SK-N-SH treated with all-trans-retinoic acid at 6 μM for 48 hours (cell line): Measurements from ENCODE around the gene TMEM37.

Experiments used
- ATAC-seq: fragments of 200-7000 bp; cut with Tn5 transposase; 3 replicates; pipeline ENCODE4 v1.9.1; 2020; ENCODE audit warnings: mild to moderate bottlenecking, moderate library complexity
- ARNTL ChIP-seq: fragments of 450-650 bp; formaldehyde crosslinking; IDR thresholded peaks from 2 replicates; pipeline ENCODE4 v1.5.0; 2020; ENCODE audit warnings: low read depth, mild to moderate bottlenecking, moderate library complexity, borderline replicate concordance
- CSDC2 ChIP-seq: fragments of 250-450 bp; sonication (Bioruptor Pico); IDR thresholded peaks from 2 replicates; pipeline ENCODE4 v1.5.0; 2020; ENCODE audit warnings: mild to moderate bottlenecking, moderate library complexity
- ESRRG ChIP-seq: fragments of 250-450 bp; sonication (Bioruptor Pico); IDR thresholded peaks from 2 replicates; pipeline ENCODE4 v1.6.1; 2021; ENCODE audit warnings: mild to moderate bottlenecking
- GLIS3 ChIP-seq: fragments of 250-450 bp; sonication (Bioruptor Pico); IDR thresholded peaks from 2 replicates; pipeline ENCODE4 v1.5.0; 2020; ENCODE audit warnings: mild to moderate bottlenecking, moderate library complexity
- ISL1 ChIP-seq: fragments of 250-450 bp; sonication (Bioruptor Pico); IDR thresholded peaks from 2 replicates; pipeline ENCODE4 v2.1.2; 2022; ENCODE audit warnings: mild to moderate bottlenecking, moderate library complexity
- PPARA ChIP-seq: fragments of 250-450 bp; sonication (Bioruptor Pico); IDR thresholded peaks from 2 replicates; pipeline ENCODE4 v1.5.0; 2020; ENCODE audit warnings: mild to moderate bottlenecking, borderline replicate concordance
- RARB ChIP-seq: fragments of 250-450 bp; sonication (Bioruptor Pico); IDR thresholded peaks from 2 replicates; pipeline ENCODE4 v1.8.0; 2021; ENCODE audit warnings: mild to moderate bottlenecking, moderate library complexity
- SNAI2 ChIP-seq: fragments of 250-450 bp; sonication (Bioruptor Pico); IDR thresholded peaks from 2 replicates; pipeline ENCODE4 v1.5.0; 2020; ENCODE audit warnings: mild to moderate bottlenecking, moderate library complexity
- TCF4 ChIP-seq: fragments of 250-450 bp; sonication (Bioruptor Pico); IDR thresholded peaks from 2 replicates; pipeline ENCODE4 v1.8.0; 2021; ENCODE audit warnings: mild to moderate bottlenecking, moderate library complexity, borderline replicate concordance
- TOX ChIP-seq: fragments of 250-450 bp; sonication (Bioruptor Pico); IDR thresholded peaks from 2 replicates; pipeline ENCODE4 v1.8.0; 2021; ENCODE audit warnings: mild to moderate bottlenecking, moderate library complexity, borderline replicate concordance
- ZC3H10 ChIP-seq: fragments of 250-450 bp; sonication (Bioruptor Pico); IDR thresholded peaks from 2 replicates; pipeline ENCODE4 v1.5.1; 2021; ENCODE audit warnings: mild to moderate bottlenecking, moderate library complexity
- ZFP3 ChIP-seq: fragments of 250-450 bp; sonication (Bioruptor Pico); IDR thresholded peaks from 2 replicates; pipeline ENCODE4 v1.5.0; 2020; ENCODE audit warnings: mild to moderate bottlenecking, moderate library complexity
- ZFP30 ChIP-seq: fragments of 450-650 bp; formaldehyde crosslinking; IDR thresholded peaks from 2 replicates; pipeline ENCODE4 v1.5.0; 2022; ENCODE audit warnings: mild to moderate bottlenecking, moderate library complexity
- ZNF565 ChIP-seq: fragments of 450-650 bp; formaldehyde crosslinking; conservative IDR thresholded peaks from 2 replicates; pipeline ENCODE4 v1.5.0; 2020; ENCODE audit warnings: low read depth, mild to moderate bottlenecking, moderate library complexity
- ZNF70 ChIP-seq: fragments of 450-650 bp; formaldehyde crosslinking; IDR thresholded peaks from 2 replicates; pipeline ENCODE4 v1.5.0; 2020; ENCODE audit warnings: mild to moderate bottlenecking, moderate library complexity
- TF ChIP-seq, protein P1 (sequence below): fragments of 250-450 bp; sonication (Bioruptor Pico); IDR thresholded peaks from 2 replicates; pipeline ENCODE4 v1.8.0; 2020; ENCODE audit warnings: mild to moderate bottlenecking, moderate library complexity, borderline replicate concordance
- TF ChIP-seq, protein P2 (sequence below): fragments of 250-450 bp; sonication (Bioruptor Pico); IDR thresholded peaks from 2 replicates; pipeline ENCODE4 v1.8.0; 2021; ENCODE audit warnings: low read depth, mild to moderate bottlenecking, moderate library complexity, borderline replicate concordance
- TF ChIP-seq, protein P3 (sequence below): fragments of 250-450 bp; sonication (Bioruptor Pico); IDR thresholded peaks from 2 replicates; pipeline ENCODE4 v1.5.0; 2020; ENCODE audit warnings: mild to moderate bottlenecking, moderate library complexity
- TF ChIP-seq, protein P4 (sequence below): fragments of 250-450 bp; sonication (Bioruptor Pico); IDR thresholded peaks from 2 replicates; pipeline ENCODE4 v1.5.1; 2021; ENCODE audit warnings: mild to moderate bottlenecking, moderate library complexity

Gene TMEM37

DNA sequence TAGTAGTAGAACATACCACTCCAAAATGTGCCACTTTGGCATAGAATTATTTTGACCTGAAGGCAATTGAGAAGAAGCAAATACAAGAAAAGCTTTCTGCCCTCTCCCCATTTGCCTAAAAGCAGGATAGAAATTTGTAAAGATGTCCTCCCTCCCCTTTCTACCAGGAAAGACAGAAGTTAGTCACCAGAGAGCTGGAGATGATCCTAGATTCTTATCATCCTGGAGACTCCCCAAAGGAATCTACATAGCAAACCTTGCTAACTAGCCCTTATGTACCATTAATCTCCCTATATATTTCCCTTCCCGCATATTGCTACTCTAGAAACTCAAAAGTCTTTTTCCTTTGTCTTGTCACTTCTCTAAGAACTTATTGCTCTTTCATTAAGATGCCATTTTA, 12.6 kb upstream of the TMEM37 start (continued):
- TF ChIP-seq CSDC2 (CRISPR knock-in tag): no peak
- no peak for TF ChIP-seq TCF4 (CRISPR knock-in tag)
- no peak for TF ChIP-seq PPARA (CRISPR knock-in tag)
- TF ChIP-seq, protein P1, sequence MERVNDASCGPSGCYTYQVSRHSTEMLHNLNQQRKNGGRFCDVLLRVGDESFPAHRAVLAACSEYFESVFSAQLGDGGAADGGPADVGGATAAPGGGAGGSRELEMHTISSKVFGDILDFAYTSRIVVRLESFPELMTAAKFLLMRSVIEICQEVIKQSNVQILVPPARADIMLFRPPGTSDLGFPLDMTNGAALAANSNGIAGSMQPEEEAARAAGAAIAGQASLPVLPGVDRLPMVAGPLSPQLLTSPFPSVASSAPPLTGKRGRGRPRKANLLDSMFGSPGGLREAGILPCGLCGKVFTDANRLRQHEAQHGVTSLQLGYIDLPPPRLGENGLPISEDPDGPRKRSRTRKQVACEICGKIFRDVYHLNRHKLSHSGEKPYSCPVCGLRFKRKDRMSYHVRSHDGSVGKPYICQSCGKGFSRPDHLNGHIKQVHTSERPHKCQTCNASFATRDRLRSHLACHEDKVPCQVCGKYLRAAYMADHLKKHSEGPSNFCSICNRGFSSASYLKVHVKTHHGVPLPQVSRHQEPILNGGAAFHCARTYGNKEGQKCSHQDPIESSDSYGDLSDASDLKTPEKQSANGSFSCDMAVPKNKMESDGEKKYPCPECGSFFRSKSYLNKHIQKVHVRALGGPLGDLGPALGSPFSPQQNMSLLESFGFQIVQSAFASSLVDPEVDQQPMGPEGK (CRISPR knock-in tag): no peak
- TF ChIP-seq ISL1: no peak
- TF ChIP-seq SNAI2: no peak

DNA sequence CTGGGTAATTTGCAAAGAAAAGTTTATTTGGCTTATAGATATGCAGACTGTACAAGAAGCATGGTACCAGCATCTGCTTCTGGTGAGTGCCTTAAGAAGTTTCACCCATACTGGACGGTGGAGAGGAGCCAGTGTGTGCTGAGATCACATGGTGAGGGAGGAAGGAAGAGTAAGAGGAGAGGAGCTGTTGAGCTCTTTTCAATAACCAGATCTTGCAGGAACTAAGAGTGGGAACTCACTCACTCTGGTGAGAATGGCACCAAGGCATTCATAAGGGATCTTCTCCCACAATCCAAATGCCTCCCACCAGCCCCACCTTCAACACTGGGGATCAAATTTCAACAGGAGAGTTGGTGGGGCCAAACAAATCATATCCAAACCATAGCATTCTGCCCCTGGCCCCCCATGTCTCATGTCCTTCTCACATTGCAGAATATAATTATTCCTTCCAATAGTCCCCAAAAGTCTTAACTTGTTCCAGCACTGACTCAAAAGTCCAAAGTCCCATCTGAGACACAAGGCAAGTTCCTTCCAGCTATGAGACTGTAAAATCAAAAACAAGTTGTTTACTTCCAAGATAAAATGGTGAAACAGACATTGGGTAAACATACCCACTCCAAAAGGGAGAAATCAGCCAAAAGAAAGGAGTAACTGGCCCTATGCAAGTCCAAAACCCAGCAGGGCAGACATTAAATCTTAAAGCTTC, 11.7 kb upstream of the TMEM37 start:
- no peak for ATAC-seq

DNA sequence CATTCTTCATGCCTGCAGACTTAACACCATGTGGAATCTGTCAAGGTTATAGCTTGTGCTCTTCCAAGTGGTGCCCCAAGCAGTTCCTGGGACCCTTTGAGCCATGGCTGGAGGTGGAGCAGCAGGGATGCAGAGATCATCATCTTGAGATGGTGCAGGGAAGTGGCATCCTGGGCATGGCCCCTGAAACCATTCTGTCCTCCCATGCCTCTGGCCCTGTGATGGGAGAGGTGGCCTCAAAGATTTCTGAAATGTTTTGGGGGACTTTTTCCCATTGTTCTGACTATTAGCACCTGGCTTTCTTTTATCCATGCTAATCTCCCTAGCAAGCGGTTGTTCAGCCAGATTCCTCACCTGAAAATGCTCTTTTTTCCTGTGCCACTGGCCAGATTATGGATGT, 10.3 kb upstream of the TMEM37 start:
- TF ChIP-seq, protein P2, sequence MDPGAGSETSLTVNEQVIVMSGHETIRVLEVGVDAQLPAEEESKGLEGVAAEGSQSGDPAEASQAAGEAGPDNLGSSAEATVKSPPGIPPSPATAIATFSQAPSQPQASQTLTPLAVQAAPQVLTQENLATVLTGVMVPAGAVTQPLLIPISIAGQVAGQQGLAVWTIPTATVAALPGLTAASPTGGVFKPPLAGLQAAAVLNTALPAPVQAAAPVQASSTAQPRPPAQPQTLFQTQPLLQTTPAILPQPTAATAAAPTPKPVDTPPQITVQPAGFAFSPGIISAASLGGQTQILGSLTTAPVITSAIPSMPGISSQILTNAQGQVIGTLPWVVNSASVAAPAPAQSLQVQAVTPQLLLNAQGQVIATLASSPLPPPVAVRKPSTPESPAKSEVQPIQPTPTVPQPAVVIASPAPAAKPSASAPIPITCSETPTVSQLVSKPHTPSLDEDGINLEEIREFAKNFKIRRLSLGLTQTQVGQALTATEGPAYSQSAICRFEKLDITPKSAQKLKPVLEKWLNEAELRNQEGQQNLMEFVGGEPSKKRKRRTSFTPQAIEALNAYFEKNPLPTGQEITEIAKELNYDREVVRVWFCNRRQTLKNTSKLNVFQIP: no peak
- TF ChIP-seq, protein P3, sequence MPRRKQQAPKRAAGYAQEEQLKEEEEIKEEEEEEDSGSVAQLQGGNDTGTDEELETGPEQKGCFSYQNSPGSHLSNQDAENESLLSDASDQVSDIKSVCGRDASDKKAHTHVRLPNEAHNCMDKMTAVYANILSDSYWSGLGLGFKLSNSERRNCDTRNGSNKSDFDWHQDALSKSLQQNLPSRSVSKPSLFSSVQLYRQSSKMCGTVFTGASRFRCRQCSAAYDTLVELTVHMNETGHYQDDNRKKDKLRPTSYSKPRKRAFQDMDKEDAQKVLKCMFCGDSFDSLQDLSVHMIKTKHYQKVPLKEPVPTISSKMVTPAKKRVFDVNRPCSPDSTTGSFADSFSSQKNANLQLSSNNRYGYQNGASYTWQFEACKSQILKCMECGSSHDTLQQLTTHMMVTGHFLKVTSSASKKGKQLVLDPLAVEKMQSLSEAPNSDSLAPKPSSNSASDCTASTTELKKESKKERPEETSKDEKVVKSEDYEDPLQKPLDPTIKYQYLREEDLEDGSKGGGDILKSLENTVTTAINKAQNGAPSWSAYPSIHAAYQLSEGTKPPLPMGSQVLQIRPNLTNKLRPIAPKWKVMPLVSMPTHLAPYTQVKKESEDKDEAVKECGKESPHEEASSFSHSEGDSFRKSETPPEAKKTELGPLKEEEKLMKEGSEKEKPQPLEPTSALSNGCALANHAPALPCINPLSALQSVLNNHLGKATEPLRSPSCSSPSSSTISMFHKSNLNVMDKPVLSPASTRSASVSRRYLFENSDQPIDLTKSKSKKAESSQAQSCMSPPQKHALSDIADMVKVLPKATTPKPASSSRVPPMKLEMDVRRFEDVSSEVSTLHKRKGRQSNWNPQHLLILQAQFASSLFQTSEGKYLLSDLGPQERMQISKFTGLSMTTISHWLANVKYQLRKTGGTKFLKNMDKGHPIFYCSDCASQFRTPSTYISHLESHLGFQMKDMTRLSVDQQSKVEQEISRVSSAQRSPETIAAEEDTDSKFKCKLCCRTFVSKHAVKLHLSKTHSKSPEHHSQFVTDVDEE (CRISPR knock-in tag): no peak
- no peak for TF ChIP-seq ISL1
- TF ChIP-seq ZFP3 (CRISPR knock-in tag): no peak
- no peak for TF ChIP-seq ZNF565 (CRISPR knock-in tag)
- ATAC-seq: no peak

More for the DNA sequence above, 11.7 kb upstream of the TMEM37 start:
- no peak for TF ChIP-seq ZNF565 (CRISPR knock-in tag)
- no peak for TF ChIP-seq GLIS3 (CRISPR knock-in tag)

DNA sequence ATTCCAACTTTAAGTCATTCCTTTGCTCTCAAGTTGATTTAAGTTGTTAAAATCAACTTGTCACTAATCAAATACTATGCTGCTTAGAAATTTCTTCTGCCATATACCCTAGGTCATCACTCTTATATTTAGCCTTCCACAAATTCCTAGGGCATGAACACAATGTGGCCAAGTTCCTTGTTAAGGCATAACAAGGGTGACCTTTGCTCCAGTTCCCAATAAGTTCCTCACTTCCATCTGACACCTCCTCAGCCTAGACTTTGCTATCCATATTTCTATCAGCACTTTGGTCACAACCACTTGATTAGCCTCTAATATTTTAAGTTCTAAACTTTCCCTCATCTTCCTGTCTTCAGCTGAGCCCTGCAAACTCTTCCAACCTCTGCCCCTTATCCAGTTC, 9.9 kb upstream of the TMEM37 start:
- no peak for ATAC-seq
- no peak for TF ChIP-seq ZC3H10
- TF ChIP-seq ESRRG (CRISPR knock-in tag): no peak
- no peak for TF ChIP-seq TOX (CRISPR knock-in tag)
- no peak for TF ChIP-seq PPARA (CRISPR knock-in tag)

DNA sequence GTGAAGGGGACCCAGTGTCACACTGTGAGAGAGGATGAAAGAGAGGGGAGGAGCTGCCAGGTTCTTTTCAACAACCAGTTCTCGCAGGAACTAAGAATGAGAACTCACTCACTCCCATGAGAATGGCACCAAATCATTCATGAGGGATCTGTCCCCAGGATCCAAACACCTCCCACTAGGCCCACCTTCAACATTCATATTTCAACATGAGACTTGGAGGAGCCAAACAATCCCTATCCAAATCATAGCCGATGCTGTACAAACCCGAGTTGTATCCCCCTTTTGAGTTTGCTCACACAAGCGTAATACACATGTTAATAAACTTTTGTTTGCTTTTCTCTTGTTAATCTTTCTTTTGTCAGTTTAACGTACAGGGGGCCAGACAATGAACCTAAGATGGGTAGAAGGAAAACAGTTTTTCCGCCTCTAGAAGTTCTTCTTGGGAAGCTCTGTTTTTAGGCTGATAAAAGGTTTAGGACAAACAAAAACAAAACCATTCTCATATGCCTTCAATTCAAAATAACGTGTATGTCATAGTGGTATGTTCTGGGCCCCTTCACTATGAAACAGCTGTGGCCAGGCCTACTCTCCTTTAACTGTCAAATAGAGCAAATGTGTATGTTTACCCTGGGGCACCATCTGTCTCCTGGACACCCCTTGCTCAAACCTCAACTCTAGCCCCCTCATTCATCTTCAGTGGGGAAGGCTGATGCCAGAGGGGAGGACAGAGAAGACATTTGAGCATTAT, 9.1 kb upstream of the TMEM37 start:
- TF ChIP-seq, protein P4, sequence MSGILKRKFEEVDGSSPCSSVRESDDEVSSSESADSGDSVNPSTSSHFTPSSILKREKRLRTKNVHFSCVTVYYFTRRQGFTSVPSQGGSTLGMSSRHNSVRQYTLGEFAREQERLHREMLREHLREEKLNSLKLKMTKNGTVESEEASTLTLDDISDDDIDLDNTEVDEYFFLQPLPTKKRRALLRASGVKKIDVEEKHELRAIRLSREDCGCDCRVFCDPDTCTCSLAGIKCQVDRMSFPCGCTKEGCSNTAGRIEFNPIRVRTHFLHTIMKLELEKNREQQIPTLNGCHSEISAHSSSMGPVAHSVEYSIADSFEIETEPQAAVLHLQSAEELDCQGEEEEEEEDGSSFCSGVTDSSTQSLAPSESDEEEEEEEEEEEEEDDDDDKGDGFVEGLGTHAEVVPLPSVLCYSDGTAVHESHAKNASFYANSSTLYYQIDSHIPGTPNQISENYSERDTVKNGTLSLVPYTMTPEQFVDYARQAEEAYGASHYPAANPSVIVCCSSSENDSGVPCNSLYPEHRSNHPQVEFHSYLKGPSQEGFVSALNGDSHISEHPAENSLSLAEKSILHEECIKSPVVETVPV: no peak
- TF ChIP-seq, protein P3 (CRISPR knock-in tag): no peak
- no peak for TF ChIP-seq ZFP30 (CRISPR knock-in tag)
- no peak for TF ChIP-seq ZFP3 (CRISPR knock-in tag)
- TF ChIP-seq RARB: no peak
- no peak for TF ChIP-seq TCF4 (CRISPR knock-in tag)
- no peak for TF ChIP-seq ZC3H10
- no peak for TF ChIP-seq ARNTL (CRISPR knock-in tag)
- TF ChIP-seq SNAI2: no peak
- no peak for TF ChIP-seq GLIS3 (CRISPR knock-in tag)
- TF ChIP-seq ZNF70: no peak
- TF ChIP-seq PPARA (CRISPR knock-in tag): no peak
- no peak for TF ChIP-seq ZNF565 (CRISPR knock-in tag)

More for the DNA sequence above, 9.1 kb upstream of the TMEM37 start:
- ATAC-seq: no peak
